HG03565 (cell line): ENCODE measurements around the gene PRR12.
A peak's percentile ranks its signal among the peaks of the same experiment; 100 is the strongest.

ENCODE experiments used
- ATAC-seq: cut with Tn5 transposase; IDR thresholded peaks from one replicate; pipeline ENCODE4 v1.9.1; 2021; ENCODE audit warnings: mild to moderate bottlenecking, moderate library complexity; ENCODE audit not compliant: unreplicated experiment

The PRR12 gene

DNA sequence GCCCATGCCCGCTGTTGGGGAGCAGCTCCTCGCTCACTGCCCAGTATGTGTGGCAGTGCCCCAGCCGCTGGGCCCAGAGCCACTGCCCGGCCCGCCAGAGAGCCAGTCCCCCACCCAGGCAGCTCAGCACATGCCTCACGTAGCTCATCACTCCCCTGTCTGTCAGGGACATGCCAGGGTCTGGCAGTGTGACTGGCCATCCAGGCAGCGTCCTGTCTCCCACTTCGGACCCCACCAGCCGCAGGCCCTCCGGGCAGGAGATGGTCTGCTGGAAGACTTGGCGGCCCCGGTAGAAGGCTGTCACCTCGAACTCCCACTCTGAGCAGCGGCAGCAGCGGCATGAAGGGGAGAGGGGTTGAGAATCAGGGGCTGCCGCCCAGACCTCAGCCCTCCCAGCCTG, 71.0 kb downstream of the PRR12 start:
- ATAC-seq = no peak

DNA sequence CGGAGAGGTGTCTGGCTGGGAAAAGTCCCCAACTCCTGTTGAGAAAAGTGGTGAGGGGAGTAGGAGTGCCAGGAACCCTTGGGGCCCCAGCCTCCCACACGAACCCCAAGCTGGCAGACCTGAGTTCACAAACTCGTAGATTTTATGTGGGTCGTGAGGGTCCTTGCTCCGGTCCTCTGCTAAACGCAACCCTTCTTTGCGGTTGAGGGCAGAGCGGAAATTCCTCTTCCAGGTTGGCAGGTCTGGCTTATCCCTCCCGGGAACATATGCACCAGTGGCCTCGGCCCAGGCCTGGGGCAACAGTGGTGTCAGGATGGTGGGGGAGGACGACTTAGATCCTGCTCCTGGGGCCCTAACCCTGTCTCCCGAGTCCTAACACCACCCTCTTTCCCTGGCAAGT, 72.2 kb downstream of the PRR12 start:
- no peak for ATAC-seq

DNA sequence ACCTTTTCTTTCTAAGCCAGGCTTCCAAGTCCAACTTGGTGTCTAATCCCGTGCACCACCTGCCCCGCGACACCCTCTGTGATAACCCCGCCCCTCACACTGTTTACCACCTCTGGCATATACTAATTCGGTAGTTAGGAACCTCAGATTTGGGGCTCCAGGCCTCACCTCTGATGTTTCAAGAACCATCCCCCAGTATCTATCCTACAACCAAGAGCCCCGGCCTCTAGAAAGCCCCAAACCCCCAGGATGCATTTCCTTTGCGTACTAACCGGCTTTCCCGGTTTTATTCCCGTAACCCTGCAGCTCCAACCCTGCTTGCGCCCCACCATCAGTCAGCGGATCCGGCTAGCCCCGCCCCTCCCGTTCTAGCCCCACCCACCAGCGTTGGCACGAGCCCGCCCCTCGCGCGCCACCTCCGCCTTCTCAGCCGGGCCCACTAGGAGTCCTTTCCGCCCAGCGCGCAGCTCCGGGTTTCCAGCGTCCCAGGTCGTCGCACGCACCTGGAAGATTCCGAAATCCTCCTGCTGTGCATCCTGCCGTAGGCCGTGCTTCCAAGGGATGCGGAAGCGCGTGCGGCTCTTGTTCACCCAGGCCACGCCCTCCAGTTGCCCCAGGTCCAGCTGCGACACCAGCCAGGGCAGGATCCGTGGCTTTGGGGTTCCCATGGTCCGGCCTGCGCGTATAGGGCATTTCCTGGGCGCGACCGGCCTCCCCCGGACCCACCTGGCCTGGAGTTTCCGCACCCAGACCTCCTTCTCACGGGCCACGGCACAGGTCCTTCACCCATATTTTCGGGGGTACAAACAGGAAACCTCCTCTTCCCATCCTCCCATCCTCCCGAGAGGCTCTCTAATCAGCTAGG, 73.4 kb downstream of the PRR12 start:
- no peak for ATAC-seq

DNA sequence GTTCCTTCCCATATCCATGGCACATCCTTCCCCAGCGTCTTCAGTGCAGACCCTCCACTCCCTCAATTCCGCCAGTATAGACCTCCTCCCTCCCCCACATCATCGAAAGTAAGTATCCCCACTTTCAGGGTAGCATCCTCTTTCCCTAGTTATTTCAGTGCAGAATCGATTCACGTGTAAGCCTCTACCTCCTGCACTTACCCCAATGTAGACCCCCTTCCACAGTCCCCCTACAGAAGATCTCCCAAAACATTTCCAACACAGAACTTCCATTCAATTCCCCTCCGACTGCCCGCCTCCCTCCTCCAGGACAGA, 74.0 kb downstream of the PRR12 start:
- ATAC-seq = no peak

GRCh38 chr19:49665351-49666119, 74.6 kb downstream of the PRR12 start, which contains the start of the genes BCL2L12 and IRF3:
BCL2L12 (plus strand) TSS chr19:49665933; CDS start chr19:49666693, 760 bp downstream.
IRF3 (minus strand) TSS chr19:49665857; CDS start chr19:49664838, 1,019 bp downstream.
- peak; percentile 78 for ATAC-seq

- ATAC-seq = no peak
Measured at GRCh38 chr19:49666120-49666444, 75.1 kb downstream of the PRR12 start.

DNA sequence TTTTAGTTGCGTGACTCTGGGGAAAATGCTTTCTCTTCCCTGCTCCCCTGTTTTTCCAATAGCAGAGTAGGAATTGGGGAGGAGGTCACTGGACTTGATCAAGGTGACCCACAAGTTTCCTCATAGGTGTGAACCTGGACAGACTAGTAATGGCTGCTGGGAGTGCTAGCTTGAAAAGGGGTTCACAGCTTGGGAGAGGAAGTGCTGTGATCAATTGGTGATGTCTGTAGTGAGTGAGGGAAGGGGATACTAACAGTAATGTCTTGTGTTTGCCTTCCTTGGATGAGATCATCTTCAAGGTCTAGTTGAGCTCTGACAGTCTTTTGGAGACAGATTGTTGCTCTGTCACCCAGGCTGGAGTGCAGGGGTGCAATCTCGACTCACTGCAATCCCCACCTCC, 76.5 kb downstream of the PRR12 start:
- ATAC-seq = no peak

DNA sequence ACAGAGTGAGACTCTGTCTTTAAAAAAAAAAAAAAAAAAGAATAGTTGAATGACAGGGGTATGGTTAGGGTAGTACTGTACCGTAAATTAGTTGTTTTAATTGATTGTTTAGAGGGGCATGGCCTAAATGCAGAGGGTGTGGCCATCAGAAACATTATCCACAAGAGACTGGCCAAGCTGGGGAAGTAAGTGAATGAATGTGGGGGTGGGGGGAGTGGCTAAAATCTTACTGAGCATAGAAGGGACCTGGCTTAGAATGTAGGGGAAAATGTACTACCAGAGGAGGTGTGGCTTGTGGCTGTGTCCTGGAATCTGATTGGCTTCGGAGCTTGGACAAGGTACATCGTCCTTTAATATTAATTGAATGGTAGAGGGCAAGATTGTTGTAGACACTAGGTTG, 78.5 kb downstream of the PRR12 start:
- ATAC-seq = no peak

DNA sequence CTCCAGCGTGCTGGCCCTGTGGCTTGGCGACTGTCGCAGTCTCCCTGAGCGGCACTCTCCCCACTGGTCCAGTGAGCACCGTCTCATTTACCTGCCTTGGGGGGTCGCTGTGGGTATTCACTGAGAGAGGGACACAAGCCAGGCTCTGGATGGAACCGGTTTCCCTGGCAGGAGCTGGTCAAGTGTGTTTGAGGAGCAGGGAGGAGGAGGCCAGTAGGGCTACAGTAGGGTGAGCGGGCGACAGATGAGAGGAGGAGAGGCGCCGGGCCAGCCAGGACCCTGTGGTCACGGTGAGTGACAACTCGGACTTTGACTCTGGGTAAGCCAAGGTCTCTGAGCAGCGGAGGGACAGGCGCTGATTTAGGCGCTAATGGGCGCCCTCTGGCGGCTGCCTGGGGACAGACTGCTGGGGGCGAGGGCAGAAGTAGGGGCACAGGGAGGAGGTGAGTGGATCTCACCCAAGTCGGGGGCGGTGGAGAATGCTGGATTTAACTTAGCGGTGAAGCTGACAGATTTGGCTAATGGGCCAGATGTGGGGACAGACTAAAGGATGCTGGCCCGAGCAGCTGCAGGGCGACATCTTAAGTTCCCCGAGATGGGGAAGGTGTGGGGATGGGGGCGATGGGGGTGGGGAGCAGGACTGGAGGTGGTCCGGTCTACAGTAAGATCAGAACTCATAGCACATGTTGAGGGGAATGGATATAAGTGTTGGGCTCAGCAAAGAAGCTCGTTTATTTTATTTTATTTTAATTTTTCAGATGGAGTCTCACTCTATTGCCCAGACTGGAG, 81.3 kb downstream of the PRR12 start:
- ATAC-seq = no peak
